CD4-positive, alpha-beta T cell (primary cell): ENCODE results near the gene PINK1. TPM values are rescaled to one million over a fixed set of nuclear protein-coding genes. Genes with fewer than 3 reads are reported as not detected.
A peak's percentile ranks its signal among the peaks of the same experiment; 100 is the strongest.

Experiments used
- ATAC-seq: fragments of 200-7000 bp; cut with Tn5 transposase; one replicate; pipeline ENCODE4 v1.10.0; 2022; ENCODE audit warnings: mild to moderate bottlenecking; ENCODE audit not compliant: poor library complexity
- CTCF ChIA-PET: fragments of 350-600 bp; sonication (Branson Sonifier 250); formaldehyde crosslinking; loops from one replicate; lab custom pipeline; 2021; ENCODE audit warnings: antibody characterized with exemption, inconsistent platforms; lab: Charles Lee
- POLR2A ChIA-PET: fragments of 350-600 bp; sonication (Branson Sonifier 250); formaldehyde crosslinking; loops from one replicate; lab custom pipeline; 2021; ENCODE audit warnings: antibody characterized with exemption, inconsistent platforms; lab: Charles Lee
- DNase-seq, 14 experiments: peaks; one replicate each; pipeline ENCODE4 v3.0.0-alpha.2; 2013 to 2020; ENCODE audit warnings: mixed read lengths in 2 of 14
- H3K27ac ChIP-seq, 2 donors: one replicate each; pipeline versions ENCODE4 v1.5.1 to v1.7.0; 2013; ENCODE audit warnings: low read length in 2 of 2, low read depth in 1 of 2, mild to moderate bottlenecking in 1 of 2
- H3K27me3 ChIP-seq, 2 experiments: 1 replicate in 1 of 2; 2 replicates in 1 of 2; pipeline versions ENCODE4 v1.6.1 to v1.7.0; 2013; ENCODE audit warnings: low read length in 2 of 2, control low read depth in 1 of 2, mild to moderate bottlenecking in 1 of 2, moderate library complexity in 1 of 2; ENCODE audit not compliant: insufficient read depth in 2 of 2, control insufficient read depth in 1 of 2
- H3K36me3 ChIP-seq: one replicate; pipeline ENCODE4 v1.6.1; 2013; ENCODE audit warnings: low read length, control low read depth; ENCODE audit not compliant: insufficient read depth
- H3K4me1 ChIP-seq: one replicate; pipeline ENCODE4 v1.6.1; 2013; ENCODE audit warnings: low read length, control low read depth; ENCODE audit not compliant: insufficient read depth
- H3K4me3 ChIP-seq: one replicate; pipeline ENCODE4 v1.5.1; 2013; ENCODE audit warnings: mild to moderate bottlenecking, low read length, moderate library complexity
- H3K9me3 ChIP-seq, 2 experiments: 1 replicate in 1 of 2; 2 replicates in 1 of 2; pipeline versions ENCODE4 v1.6.1 to v1.7.0; 2013; ENCODE audit warnings: low read length in 2 of 2, mild to moderate bottlenecking in 2 of 2, control low read depth in 1 of 2, moderate library complexity in 1 of 2; ENCODE audit not compliant: control insufficient read depth in 1 of 2, insufficient read depth in 1 of 2
- H3K27ac Mint-ChIP-seq: one replicate; pipeline ENCODE4 v1.8.0; 2020; ENCODE audit warnings: mixed read lengths
- H3K27me3 Mint-ChIP-seq: one replicate; pipeline ENCODE4 v1.8.0; 2021; ENCODE audit warnings: mixed read lengths
- H3K36me3 Mint-ChIP-seq: one replicate; pipeline ENCODE4 v1.8.0; 2021; ENCODE audit warnings: low read depth, mixed read lengths
- H3K4me1 Mint-ChIP-seq: one replicate; pipeline ENCODE4 v1.8.0; 2021; ENCODE audit warnings: low read depth, mixed read lengths
- H3K4me3 Mint-ChIP-seq: one replicate; pipeline ENCODE4 v1.8.0; 2020; ENCODE audit warnings: mild to moderate bottlenecking, mixed read lengths
- H3K9me3 Mint-ChIP-seq: one replicate; pipeline ENCODE4 v1.8.0; 2020; ENCODE audit warnings: mixed read lengths
- intact Hi-C, 2 experiments: fragments of 100-400 bp; cut with DNase I in 1 of 2; cut with micrococcal nuclease in 1 of 2; formaldehyde crosslinking; loops; one replicate each; pipeline versions ENCODE4 v1.15.1 to v1.9.0; 2023 to 2025; cut with DNase I, micrococcal nuclease
- total RNA-seq, 174 experiments: library from RNA in 2 of 174; stranded (reverse) in 2 of 174; gene quantifications; one replicate each; pipeline ENCODE4 v1.2.3 and lab custom pipeline; 2021 to 2026
- TF ChIP-seq, protein P1 (sequence below): fragments of 200-600 bp; IDR thresholded peaks from one replicate; pipeline ENCODE4 v1.8.0; 2022; ENCODE audit warnings: antibody characterized with exemption, mild to moderate bottlenecking

Gene PINK1
- total RNA-seq, 2 experiments from 2014 or later: 6.6 to 7.5 TPM

DNA sequence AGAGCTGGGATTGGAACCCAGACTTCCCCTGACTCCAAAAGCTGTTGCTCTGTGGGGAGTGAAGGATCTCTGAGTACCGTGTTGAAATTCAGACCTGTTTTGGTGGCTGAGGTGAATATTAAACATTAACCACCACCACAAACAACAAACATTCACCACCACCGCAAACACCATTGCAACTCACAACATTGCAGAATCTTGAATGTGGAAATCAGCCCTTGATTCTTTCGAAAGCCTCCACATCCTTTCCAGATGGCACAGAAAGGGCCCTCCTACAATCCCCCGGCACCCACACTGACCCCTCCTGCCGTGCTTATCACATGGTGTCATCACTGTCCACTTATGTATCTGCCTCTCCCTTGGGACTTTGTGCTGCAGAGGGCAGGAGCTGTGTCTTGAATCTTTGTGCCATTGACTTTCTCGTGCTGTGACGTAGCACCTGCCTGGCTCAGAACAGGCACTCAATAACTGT, 42.9 kb upstream of the PINK1 start:
- intact Hi-C loops: no loop called here
- Histone ChIP-seq H3K4me3 (peak overlapping the region; percentile 18), H3K9me3 (peaks cover 0 to 11% of the 10 kb centered on the region in 2 experiments), H3K4me1 (peaks cover 5% of the 10 kb centered on the region), H3K27ac (no peak overlapping the region), H3K36me3 (no peaks in the 10 kb centered on the region), H3K27me3 (peaks cover 24 to 40% of the 10 kb centered on the region in 2 experiments)
- peaks cover 76% of the 10 kb centered on the region for H3K27me3 Mint-ChIP-seq
- ChIA-PET POLR2A (no interaction called here), CTCF (no interaction called here)
- H3K4me1 Mint-ChIP-seq: peaks cover 6% of the 10 kb centered on the region
- no peak overlapping the region for H3K27ac Mint-ChIP-seq
- DNase-seq (peak in 2 of 14 experiments; percentile 19 to 36), ATAC-seq (no peak)
- no peaks in the 10 kb centered on the region for H3K9me3 Mint-ChIP-seq
- TF ChIP-seq, protein P1, sequence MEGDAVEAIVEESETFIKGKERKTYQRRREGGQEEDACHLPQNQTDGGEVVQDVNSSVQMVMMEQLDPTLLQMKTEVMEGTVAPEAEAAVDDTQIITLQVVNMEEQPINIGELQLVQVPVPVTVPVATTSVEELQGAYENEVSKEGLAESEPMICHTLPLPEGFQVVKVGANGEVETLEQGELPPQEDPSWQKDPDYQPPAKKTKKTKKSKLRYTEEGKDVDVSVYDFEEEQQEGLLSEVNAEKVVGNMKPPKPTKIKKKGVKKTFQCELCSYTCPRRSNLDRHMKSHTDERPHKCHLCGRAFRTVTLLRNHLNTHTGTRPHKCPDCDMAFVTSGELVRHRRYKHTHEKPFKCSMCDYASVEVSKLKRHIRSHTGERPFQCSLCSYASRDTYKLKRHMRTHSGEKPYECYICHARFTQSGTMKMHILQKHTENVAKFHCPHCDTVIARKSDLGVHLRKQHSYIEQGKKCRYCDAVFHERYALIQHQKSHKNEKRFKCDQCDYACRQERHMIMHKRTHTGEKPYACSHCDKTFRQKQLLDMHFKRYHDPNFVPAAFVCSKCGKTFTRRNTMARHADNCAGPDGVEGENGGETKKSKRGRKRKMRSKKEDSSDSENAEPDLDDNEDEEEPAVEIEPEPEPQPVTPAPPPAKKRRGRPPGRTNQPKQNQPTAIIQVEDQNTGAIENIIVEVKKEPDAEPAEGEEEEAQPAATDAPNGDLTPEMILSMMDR: no peak
- no peaks in the 10 kb centered on the region for H3K36me3 Mint-ChIP-seq
- H3K4me3 Mint-ChIP-seq: no peak overlapping the region

DNA sequence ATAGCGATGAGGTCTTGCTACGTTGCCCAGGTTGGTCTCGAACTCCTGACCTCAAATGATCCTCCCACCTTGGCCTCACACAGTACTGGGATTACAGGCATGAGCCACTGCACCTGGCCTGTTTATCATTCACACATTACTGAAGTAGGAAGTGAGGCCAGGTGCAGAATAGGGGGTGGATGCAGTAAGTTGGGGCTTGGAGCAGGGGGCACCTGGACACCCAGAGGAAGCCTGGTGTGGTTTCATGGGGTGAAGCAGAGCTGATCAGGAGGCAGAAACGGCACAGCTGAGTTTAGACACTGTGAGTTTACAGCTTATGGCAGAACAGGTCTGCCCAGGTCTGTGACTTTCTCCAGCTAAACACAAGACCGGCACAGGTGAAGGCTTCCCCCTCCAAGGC, 39.5 kb upstream of the PINK1 start:
- Histone ChIP-seq H3K4me3 (no peak overlapping the region), H3K27ac (no peak overlapping the region), H3K4me1 (peaks cover 3% of the 10 kb centered on the region), H3K36me3 (no peaks in the 10 kb centered on the region), H3K9me3 (peaks cover 0 to 5% of the 10 kb centered on the region in 2 experiments), H3K27me3 (peaks cover 19 to 31% of the 10 kb centered on the region in 2 experiments)
- ATAC-seq: no peak
- peaks cover 6% of the 10 kb centered on the region for H3K4me1 Mint-ChIP-seq
- CTCF ChIA-PET: no interaction called here
- no peak overlapping the region for H3K27ac Mint-ChIP-seq
- H3K9me3 Mint-ChIP-seq: no peaks in the 10 kb centered on the region
- H3K36me3 Mint-ChIP-seq: no peaks in the 10 kb centered on the region
- TF ChIP-seq, protein P1: no peak
- H3K27me3 Mint-ChIP-seq: peaks cover 51% of the 10 kb centered on the region
- POLR2A ChIA-PET: no interaction called here
- H3K4me3 Mint-ChIP-seq: no peak overlapping the region
- DNase-seq: no peak
- intact Hi-C loops: no loop called here

GRCh38 chr1:20594746-20595145, 38.5 kb upstream of the PINK1 start:
- Mint-ChIP-seq H3K4me3 (no peak overlapping the region), H3K36me3 (no peaks in the 10 kb centered on the region), H3K4me1 (peaks cover under 1% of the 10 kb centered on the region), H3K27me3 (peaks cover 47% of the 10 kb centered on the region), H3K9me3 (no peaks in the 10 kb centered on the region), H3K27ac (no peak overlapping the region)
- Histone ChIP-seq H3K9me3 (no peaks in the 10 kb centered on the region), H3K27me3 (peaks cover 10 to 22% of the 10 kb centered on the region in 2 experiments), H3K4me1 (no peaks in the 10 kb centered on the region), H3K27ac (no peak overlapping the region), H3K36me3 (no peaks in the 10 kb centered on the region), H3K4me3 (no peak overlapping the region)
- TF ChIP-seq, protein P1: no peak
- ATAC-seq: no peak
- CTCF ChIA-PET: no interaction called here
- POLR2A ChIA-PET: no interaction called here
- DNase-seq: no peak
- intact Hi-C loops: no loop called here
